CD14-positive monocyte (primary cell): ENCODE results near the gene DCDC2B. TPM values are rescaled to one million over a fixed set of nuclear protein-coding genes. Genes with fewer than 3 reads are reported as not detected.

Source experiments
- DNase-seq, 3 donors: peaks; one replicate each; pipeline ENCODE4 v3.0.0-alpha.2; 2011 to 2022
- H2AFZ ChIP-seq: 2 replicates; pipeline ENCODE4 v1.6.0; 2012; ENCODE audit warnings: mild to moderate bottlenecking, low read depth, low read length, inconsistent platforms; ENCODE audit not compliant: insufficient read depth, poor library complexity, severe bottlenecking
- H3K27ac ChIP-seq, 2 donors: 1 replicate in 1 of 2; 2 replicates in 1 of 2; pipeline ENCODE4 v1.5.1; 2012 to 2013; ENCODE audit warnings: low read length in 2 of 2, control low read depth in 1 of 2, inconsistent platforms in 1 of 2, low read depth in 1 of 2, mild to moderate bottlenecking in 1 of 2
- H3K27me3 ChIP-seq, 2 donors: one replicate each; pipeline versions ENCODE4 v1.6.0 to v1.6.1; 2011 to 2013; ENCODE audit warnings: low read length in 2 of 2; ENCODE audit not compliant: control insufficient read depth in 2 of 2, insufficient read depth in 2 of 2
- H3K36me3 ChIP-seq, 2 donors: replicated peaks in 1 of 2; 1 replicate in 1 of 2; 2 replicates in 1 of 2; pipeline versions ENCODE4 v1.5.1 to v1.6.1; 2012 to 2013; ENCODE audit warnings: low read length in 2 of 2, control low read depth in 1 of 2, inconsistent platforms in 1 of 2, mild to moderate bottlenecking in 1 of 2; ENCODE audit not compliant: insufficient read depth in 2 of 2, control insufficient read depth in 1 of 2
- H3K4me1 ChIP-seq, 2 donors: 1 replicate in 1 of 2; 2 replicates in 1 of 2; pipeline versions ENCODE4 v1.5.1 to v1.6.1; 2012 to 2013; ENCODE audit warnings: low read length in 2 of 2, control low read depth in 1 of 2, inconsistent platforms in 1 of 2, mild to moderate bottlenecking in 1 of 2, moderate library complexity in 1 of 2; ENCODE audit not compliant: insufficient read depth in 2 of 2, control insufficient read depth in 1 of 2
- H3K4me2 ChIP-seq: replicated peaks from 2 replicates; pipeline ENCODE3; 2012; ENCODE audit warnings: low read length, moderate library complexity, mild to moderate bottlenecking; ENCODE audit not compliant: poor library complexity, severe bottlenecking; ENCODE audit errors: extremely low read depth
- H3K4me3 ChIP-seq, 3 experiments: fragments of 200-600 bp in 1 of 3; sonication (generic) in 1 of 3; replicated peaks in 1 of 3; 1 replicate in 2 of 3; 2 replicates in 1 of 3; pipeline ENCODE4 v1.5.1; 2011 to 2013; ENCODE audit warnings: low read length in 3 of 3, mild to moderate bottlenecking in 3 of 3, control low read depth in 2 of 3, low read depth in 2 of 3, inconsistent platforms in 1 of 3, moderate library complexity in 1 of 3
- H3K79me2 ChIP-seq: 2 replicates; pipeline ENCODE4 v1.6.0; 2012; ENCODE audit warnings: mild to moderate bottlenecking, control low read depth, inconsistent platforms, low read length, moderate library complexity; ENCODE audit not compliant: insufficient read depth
- H3K9ac ChIP-seq: 2 replicates; pipeline ENCODE4 v1.6.0; 2017; ENCODE audit warnings: low read length, mild to moderate bottlenecking; ENCODE audit not compliant: insufficient read depth, poor library complexity, severe bottlenecking
- H3K9me3 ChIP-seq, 2 donors: replicated peaks in 1 of 2; 1 replicate in 1 of 2; 2 replicates in 1 of 2; pipeline versions ENCODE4 v1.5.1 to v1.6.1; 2012 to 2013; ENCODE audit warnings: low read length in 2 of 2, control low read depth in 1 of 2; ENCODE audit not compliant: control insufficient read depth in 1 of 2, insufficient read depth in 1 of 2
- H4K20me1 ChIP-seq: 2 replicates; pipeline ENCODE4 v1.6.0; 2012; ENCODE audit warnings: mild to moderate bottlenecking, low read length, control low read depth, moderate library complexity; ENCODE audit not compliant: insufficient read depth
- H3K27ac Mint-ChIP-seq, 7 donors: one replicate each; pipeline ENCODE4 v1.8.0; 2020; ENCODE audit warnings: mild to moderate bottlenecking in 7 of 7, mixed read lengths in 7 of 7, moderate library complexity in 6 of 7, inconsistent platforms in 2 of 7
- H3K27me3 Mint-ChIP-seq, 3 donors: one replicate each; pipeline ENCODE4 v1.8.0; 2021 to 2022; ENCODE audit warnings: low read depth in 3 of 3, mild to moderate bottlenecking in 3 of 3, mixed read lengths in 3 of 3, moderate library complexity in 3 of 3, inconsistent platforms in 1 of 3
- H3K36me3 Mint-ChIP-seq, 2 donors: one replicate each; pipeline ENCODE4 v1.8.0; 2020; ENCODE audit warnings: mixed read lengths in 2 of 2, inconsistent platforms in 1 of 2, mild to moderate bottlenecking in 1 of 2
- H3K4me1 Mint-ChIP-seq: one replicate; pipeline ENCODE4 v1.8.0; 2020; ENCODE audit warnings: mild to moderate bottlenecking, mixed read lengths
- H3K4me3 Mint-ChIP-seq, 2 donors: one replicate each; pipeline ENCODE4 v1.8.0; 2020; ENCODE audit warnings: mild to moderate bottlenecking in 2 of 2, mixed read lengths in 2 of 2, moderate library complexity in 1 of 2
- H3K9me3 Mint-ChIP-seq, 7 donors: one replicate each; pipeline ENCODE4 v1.8.0; 2020 to 2022; ENCODE audit warnings: mixed read lengths in 7 of 7, mild to moderate bottlenecking in 6 of 7, moderate library complexity in 6 of 7, inconsistent platforms in 2 of 7
- CTCF ChIP-seq: fragments of 200-600 bp; IDR thresholded peaks from one replicate; pipeline ENCODE4 v1.8.0; 2022; ENCODE audit warnings: antibody characterized with exemption, mild to moderate bottlenecking
- whole genome bisulfite sequencing: methylation state at CpG from one replicate; pipeline ENCODE4 v1.1.5; 2013; ENCODE audit warnings: missing lambda C conversion rate; ENCODE audit not compliant: insufficient coverage; 5-methylcytosine and 5-hydroxymethylcytosine counted together
- intact Hi-C, 2 donors: fragments of 100-400 bp; cut with micrococcal nuclease; formaldehyde crosslinking; loops; one replicate each; pipeline versions ENCODE4 v1.15.0 to v1.15.1; 2023
- polyA plus RNA-seq, 3 donors: library from polyadenylated mRNA; depleted of rRNA in 1 of 3; unstranded in 2 of 3; stranded (reverse) in 1 of 3; fragments of 300-500 nt in 2 of 3; fragments of >200 nt in 1 of 3; fragmentation: Illumina TruSeq in 2 of 3; gene quantifications; 1 replicate in 2 of 3; 2 replicates in 1 of 3; pipeline ENCODE4 v1.2.3, GENCODE V29; 2012 to 2021

The DCDC2B gene
- polyA plus RNA-seq, 3 donors: not detected

GRCh38 chr1:32197837-32198236 lies 11.1 kb upstream of the DCDC2B start:
- Mint-ChIP-seq H3K4me3 (no peak overlapping the region), H3K27me3 (peaks cover 0 to 7% (median 6%) of the 10 kb centered on the region in 3 donors), H3K27ac (no peak overlapping the region), H3K36me3 (peaks cover 49 to 54% of the 10 kb centered on the region in 2 donors), H3K4me1 (peaks cover 24% of the 10 kb centered on the region), H3K9me3 (peaks cover 0 to 1% (median 0%) of the 10 kb centered on the region in 7 donors)
- Histone ChIP-seq H4K20me1 (no peaks in the 10 kb centered on the region), H2AFZ (no peak overlapping the region), H3K4me3 (no peak overlapping the region), H3K4me2 (no peak overlapping the region), H3K9me3 (no peaks in the 10 kb centered on the region), H3K79me2 (no peaks in the 10 kb centered on the region), H3K27me3 (no peaks in the 10 kb centered on the region), H3K9ac (no peak overlapping the region), H3K36me3 (peaks cover 46 to 56% of the 10 kb centered on the region in 2 donors), H3K4me1 (peaks cover 22 to 24% of the 10 kb centered on the region in 2 donors), H3K27ac (peak overlapping the region in 1 of 2 donors; percentile 14)
- no peak for TF ChIP-seq CTCF
- no peak for DNase-seq
- intact Hi-C loops: no loop called here
- WGBS: 97% methylated on average over 3 of the region's 6 CpGs

GRCh38 chr1:32198237-32199042 lies 10.4 kb upstream of the DCDC2B start:
- H3K36me3 ChIP-seq: peaks cover 40 to 50% of the 10 kb centered on the region in 2 donors
- TF ChIP-seq CTCF: no peak
- no peaks in the 10 kb centered on the region for H3K79me2 ChIP-seq
- H4K20me1 ChIP-seq: no peaks in the 10 kb centered on the region
- Mint-ChIP-seq H3K9me3 (peaks cover 0 to 1% (median 0%) of the 10 kb centered on the region in 7 donors), H3K27ac (peak overlapping the region in 3 of 7 donors; percentile 50 to 70 (median 65)), H3K4me1 (peaks cover 24% of the 10 kb centered on the region), H3K27me3 (peaks cover 0 to 7% (median 6%) of the 10 kb centered on the region in 3 donors), H3K36me3 (peaks cover 43 to 48% of the 10 kb centered on the region in 2 donors), H3K4me3 (no peak overlapping the region)
- H3K4me1 ChIP-seq: peaks cover 22 to 24% of the 10 kb centered on the region in 2 donors
- 94% methylated on average over 3 of the region's 3 CpGs for WGBS
- no peaks in the 10 kb centered on the region for H3K9me3 ChIP-seq
- H3K4me3 ChIP-seq: no peak overlapping the region
- H3K27ac ChIP-seq: peak overlapping the region in 1 of 2 donors; percentile 14
- no peak overlapping the region for H3K9ac ChIP-seq
- H2AFZ ChIP-seq: no peak overlapping the region
- intact Hi-C loops: no loop called here
- no peak overlapping the region for H3K4me2 ChIP-seq
- DNase-seq: no peak
- H3K27me3 ChIP-seq: no peaks in the 10 kb centered on the region
